Measurements from ENCODE around the gene CACNG4.

CACNG4 gene

GRCh38 chr17:67043283-67043682 lies 78.8 kb downstream of the CACNG4 start:
- DNase-seq (ENCODE audit: low read depth) = no peak

GRCh38 chr17:67044016-67044772 lies 79.7 kb downstream of the CACNG4 start, which contains the start of gene CACNG1:
CACNG1 (plus strand) TSS chr17:67044554; CDS start chr17:67044661, 107 bp downstream.
- no peak for DNase-seq (ENCODE audit: low read depth)

- DNase-seq (ENCODE audit: low read depth) = no peak
These were observed 80.4 kb downstream of the CACNG4 start for GRCh38 chr17:67044940-67045339.

GRCh38 chr17:67046398-67046797 lies 81.9 kb downstream of the CACNG4 start:
- DNase-seq (ENCODE audit: low read depth) = no peak

- no peak for DNase-seq (ENCODE audit: low read depth)
These were observed 82.9 kb downstream of the CACNG4 start for GRCh38 chr17:67047382-67047781.

GRCh38 chr17:67049025-67049739 lies 84.7 kb downstream of the CACNG4 start:
- DNase-seq (ENCODE audit: low read depth) = no peak

- DNase-seq (ENCODE audit: low read depth) = no peak
These were observed 85.6 kb downstream of the CACNG4 start for GRCh38 chr17:67050066-67050465.

GRCh38 chr17:67050471-67051154 lies 86.1 kb downstream of the CACNG4 start:
- no peak for DNase-seq (ENCODE audit: low read depth)

GRCh38 chr17:67051155-67051538 lies 86.6 kb downstream of the CACNG4 start:
- DNase-seq (ENCODE audit: low read depth) = no peak

- no peak for DNase-seq (ENCODE audit: low read depth)
These were observed 87.3 kb downstream of the CACNG4 start for GRCh38 chr17:67051837-67052236.

GRCh38 chr17:67052720-67053437 lies 88.4 kb downstream of the CACNG4 start:
- DNase-seq (ENCODE audit: low read depth) = no peak

GRCh38 chr17:67053438-67054000 lies 89.0 kb downstream of the CACNG4 start:
- no peak for DNase-seq (ENCODE audit: low read depth)

- DNase-seq (ENCODE audit: low read depth) = no peak
These were observed 89.6 kb downstream of the CACNG4 start for GRCh38 chr17:67054011-67054591.

- no peak for DNase-seq (ENCODE audit: low read depth)
These were observed 90.1 kb downstream of the CACNG4 start for GRCh38 chr17:67054608-67055007.

- no peak for DNase-seq (ENCODE audit: low read depth)
These were observed 90.5 kb downstream of the CACNG4 start for GRCh38 chr17:67055041-67055443.

GRCh38 chr17:67055811-67056745 lies 91.6 kb downstream of the CACNG4 start:
- DNase-seq (ENCODE audit: low read depth) = no peak

- no peak for DNase-seq (ENCODE audit: low read depth)
These were observed 92.4 kb downstream of the CACNG4 start for GRCh38 chr17:67056746-67057490.

- no peak for DNase-seq (ENCODE audit: low read depth)
These were observed 93.5 kb downstream of the CACNG4 start for GRCh38 chr17:67058036-67058435.

- DNase-seq (ENCODE audit: low read depth) = no peak
These were observed 94.9 kb downstream of the CACNG4 start for GRCh38 chr17:67059372-67059771.

GRCh38 chr17:67063141-67063540 lies 98.6 kb downstream of the CACNG4 start:
- DNase-seq (ENCODE audit: low read depth) = no peak
